Measurements from ENCODE around the gene HLA-A. TPM values are rescaled to one million over a fixed set of nuclear protein-coding genes. Genes with fewer than 3 reads are reported as not detected.

Gene HLA-A
- total and polyA plus RNA-seq, 9 of the 15 experiments (the other 6 are each of a cell fraction or from before 2014, with no cell fraction given): 0.46 to 3.3 TPM; not detected in 7

DNA sequence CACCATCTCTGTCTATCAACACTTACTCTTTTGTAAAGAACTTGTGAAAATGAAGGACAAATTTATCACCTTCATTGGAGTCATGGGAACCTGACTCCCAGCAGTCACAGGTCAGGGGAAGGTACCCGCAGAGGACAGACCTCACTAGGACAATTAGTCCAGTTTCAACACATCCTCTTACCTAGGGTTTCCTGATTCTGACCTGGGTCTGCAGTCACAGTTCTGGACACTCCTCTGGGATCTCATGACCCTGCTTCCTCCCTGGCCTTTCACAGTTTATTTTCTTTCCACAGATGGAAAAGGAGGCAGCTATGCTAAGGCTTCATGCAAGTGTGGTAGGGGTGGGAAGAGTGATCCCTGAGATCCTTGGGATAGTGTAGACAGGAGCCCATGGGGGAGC, 15.7 kb downstream of the HLA-A start:
- DNase-seq (ENCODE audit: extremely low read depth in 1 of 4, low spot score in 3 of 4): no peak
- no peak overlapping the region for H3K27ac ChIP-seq (ENCODE audit: extremely low read depth, low read depth, low read length)
- BruUV-seq (replicated peaks): no TSS peak
- in situ Hi-C loops (cut with MboI): no loop called here
- no peaks in the 10 kb centered on the region for H3K9me1 ChIP-seq (ENCODE audit: control insufficient read depth, insufficient read depth, low read length)
- H2AFZ ChIP-seq (ENCODE audit: low read depth, low read length): no peak overlapping the region
- 29% methylated on average over 1 of the region's 1 CpG for WGBS (ENCODE audit: insufficient coverage, low coverage, missing lambda C conversion rate)
- no peak overlapping the region for H3K9ac ChIP-seq (ENCODE audit: insufficient read depth in 1 of 2, low read depth in 2 of 2, low read length in 2 of 2)
- H3K27me3 ChIP-seq (ENCODE audit: control insufficient read depth in 2 of 2, insufficient read depth in 2 of 2, low read length in 2 of 2): no peaks in the 10 kb centered on the region
- TF ChIP-seq MCM7 (IDR thresholded peaks at IDR 0.05): no peak
- H4K20me1 ChIP-seq (replicated peaks; ENCODE audit: control insufficient read depth, insufficient read depth, low read length): no peaks in the 10 kb centered on the region
- H3K4me3 ChIP-seq: no peak overlapping the region
- peaks cover 4 to 13% of the 10 kb centered on the region in 2 experiments for H3K4me1 ChIP-seq (replicated peaks in 1 of 2; ENCODE audit: control insufficient read depth in 2 of 2, insufficient read depth in 2 of 2, low read length in 2 of 2)
- no peaks in the 10 kb centered on the region for H3K79me2 ChIP-seq (ENCODE audit: control insufficient read depth, insufficient read depth, low read length)
- ChIA-PET CTCF (ENCODE audit: low intra/inter-chr PET ratio) (no interaction called here), POLR2A (no interaction called here)
- intact Hi-C loops (cut with micrococcal nuclease): no loop called here
- H3K36me3 ChIP-seq (ENCODE audit: control insufficient read depth, insufficient read depth, low read length): no peaks in the 10 kb centered on the region
- no peaks in the 10 kb centered on the region for H3K9me3 ChIP-seq (replicated peaks; ENCODE audit: control insufficient read depth, insufficient read depth, low read depth, low read length)
- H3K4me2 ChIP-seq (ENCODE audit: insufficient read depth, low read length): no peak overlapping the region
- FAIRE-seq: no peak
- ATAC-seq: no peak

DNA sequence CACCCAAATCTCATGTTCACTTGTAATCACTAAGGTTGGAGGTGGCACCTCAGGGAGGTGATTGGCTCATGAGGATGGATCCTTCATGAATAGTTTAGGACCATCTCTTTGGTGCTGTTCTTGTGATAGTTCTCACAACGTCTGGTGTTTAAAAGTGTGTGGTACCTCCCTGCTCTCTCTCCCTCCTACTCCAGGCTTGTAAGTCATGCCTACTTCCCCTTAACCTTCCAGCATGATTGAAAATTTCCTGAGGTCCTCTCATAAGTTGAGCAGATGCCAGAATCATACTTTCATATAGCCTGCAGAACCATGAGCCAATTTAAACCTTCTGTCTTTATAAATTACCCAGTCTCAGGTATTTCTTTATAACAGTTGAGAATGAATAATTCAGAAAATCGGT, 16.6 kb downstream of the HLA-A start:
- TF ChIP-seq SP1 (CRISPR knock-in tag; IDR thresholded peaks at IDR 0.05) (no peak), BRF1 (IDR thresholded peaks at IDR 0.05; ENCODE audit: borderline replicate concordance, extremely low read depth, insufficient read length) (no peak)
- in situ Hi-C loops (cut with MboI): no loop called here

More for the DNA sequence above, 16.6 kb downstream of the HLA-A start:
- H3K9me1 ChIP-seq (ENCODE audit: control insufficient read depth, insufficient read depth, low read length): no peaks in the 10 kb centered on the region
- no TSS peak for BruUV-seq (replicated peaks)
- DNase-seq (ENCODE audit: extremely low read depth in 1 of 4, low spot score in 3 of 4): no peak
- H3K9ac ChIP-seq (ENCODE audit: insufficient read depth in 1 of 2, low read depth in 2 of 2, low read length in 2 of 2): no peak overlapping the region
- no peaks in the 10 kb centered on the region for H3K27me3 ChIP-seq (ENCODE audit: control insufficient read depth in 2 of 2, insufficient read depth in 2 of 2, low read length in 2 of 2)
- peaks cover 4 to 11% of the 10 kb centered on the region in 2 experiments for H3K4me1 ChIP-seq (replicated peaks in 1 of 2; ENCODE audit: control insufficient read depth in 2 of 2, insufficient read depth in 2 of 2, low read length in 2 of 2)
- H3K4me2 ChIP-seq (ENCODE audit: insufficient read depth, low read length): no peak overlapping the region
- no peak for ATAC-seq
- H3K9me3 ChIP-seq (replicated peaks; ENCODE audit: control insufficient read depth, insufficient read depth, low read depth, low read length): no peaks in the 10 kb centered on the region
- H2AFZ ChIP-seq (ENCODE audit: low read depth, low read length): no peak overlapping the region
- H3K27ac ChIP-seq (ENCODE audit: extremely low read depth, low read depth, low read length): no peak overlapping the region
- H3K79me2 ChIP-seq (ENCODE audit: control insufficient read depth, insufficient read depth, low read length): no peaks in the 10 kb centered on the region
- intact Hi-C loops (cut with micrococcal nuclease): no loop called here
- H4K20me1 ChIP-seq (replicated peaks; ENCODE audit: control insufficient read depth, insufficient read depth, low read length): no peaks in the 10 kb centered on the region
- POLR2A ChIA-PET: no interaction called here
- no peaks in the 10 kb centered on the region for H3K36me3 ChIP-seq (ENCODE audit: control insufficient read depth, insufficient read depth, low read length)
- no peak overlapping the region for H3K4me3 ChIP-seq
- WGBS (ENCODE audit: insufficient coverage, low coverage, missing lambda C conversion rate): 7% methylated on average over 2 of the region's 2 CpGs
- no peak for FAIRE-seq
- CTCF ChIA-PET (ENCODE audit: low intra/inter-chr PET ratio): no interaction called here
